GM19025 (cell line): ENCODE results near the gene ZDHHC14.

Experiments used
- ATAC-seq: cut with Tn5 transposase; IDR thresholded peaks from one replicate; pipeline ENCODE4 v1.9.1; 2021; ENCODE audit warnings: mild to moderate bottlenecking, low read depth, moderate library complexity; ENCODE audit not compliant: unreplicated experiment

Gene ZDHHC14

DNA sequence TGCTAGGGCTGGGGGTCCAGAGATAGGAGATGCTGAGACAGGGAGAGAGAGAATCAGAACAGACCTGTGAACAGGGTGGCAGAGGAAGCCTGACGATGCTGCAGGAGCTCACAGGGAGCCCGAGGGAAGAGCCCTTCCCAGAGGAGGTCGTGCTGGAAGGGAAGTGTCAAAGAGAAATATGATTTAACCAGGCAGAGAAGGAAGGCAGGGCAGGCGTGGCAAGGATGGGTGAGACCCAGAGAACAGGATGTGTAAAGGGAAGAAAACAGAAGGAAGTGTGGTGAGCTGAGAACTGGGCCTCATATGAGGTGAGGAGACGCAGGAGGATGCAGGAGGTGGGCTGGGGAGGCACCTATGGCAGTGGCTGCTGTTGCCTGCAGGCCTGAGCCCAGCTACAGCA lies 105.6 kb downstream of the ZDHHC14 start:
- ATAC-seq, result no peak

DNA sequence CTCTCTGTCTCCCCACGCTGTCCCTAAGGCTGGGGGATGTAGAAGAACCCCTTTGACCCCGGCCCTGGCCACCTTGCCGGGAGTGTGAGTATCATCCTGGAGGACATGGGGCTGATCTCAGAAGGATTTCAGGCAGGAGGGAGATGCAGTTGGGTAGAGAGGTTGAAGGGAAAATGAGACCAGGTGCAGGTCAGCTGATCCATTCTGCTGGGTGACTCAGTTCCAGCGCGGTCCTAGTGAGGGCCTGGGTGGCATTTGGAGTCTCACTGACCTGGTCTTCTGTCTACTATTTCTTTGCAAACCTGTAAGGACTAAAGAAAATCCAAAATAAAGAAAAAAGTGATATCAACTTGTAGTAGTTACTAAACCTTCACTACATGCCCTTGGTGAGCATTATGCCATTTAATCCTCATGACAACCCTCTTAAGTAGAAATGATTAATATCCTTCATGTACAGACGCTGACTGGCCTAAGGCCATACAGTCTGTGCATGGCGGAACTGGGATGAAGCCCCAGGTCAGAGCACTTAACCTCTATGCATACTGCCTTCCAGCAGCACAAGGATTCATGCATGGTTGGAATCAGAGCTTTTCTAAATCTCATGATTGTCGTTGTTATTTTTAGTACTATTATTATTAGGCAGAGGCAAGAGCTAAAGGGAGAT lies 106.3 kb downstream of the ZDHHC14 start:
- no peak for ATAC-seq

DNA sequence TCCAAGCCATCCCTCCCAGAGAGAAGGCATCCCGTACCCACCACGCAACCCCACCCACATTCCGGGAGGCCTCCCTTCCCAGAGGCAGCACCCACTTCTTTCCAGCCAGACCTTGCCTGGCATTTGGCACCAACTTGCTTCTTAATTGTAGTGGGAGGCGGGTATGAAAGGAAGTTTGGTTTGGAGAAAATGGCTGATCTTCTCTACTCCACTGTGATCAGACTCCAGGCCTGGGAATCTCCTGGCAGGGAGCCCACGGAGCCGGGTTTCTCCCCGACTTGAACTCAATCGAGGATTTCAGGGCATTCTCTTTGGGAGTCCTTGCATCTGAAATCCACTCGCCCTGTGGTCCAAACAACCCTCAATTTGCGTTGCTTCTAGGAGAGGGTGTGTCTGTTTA lies 107.1 kb downstream of the ZDHHC14 start:
- no peak for ATAC-seq

DNA sequence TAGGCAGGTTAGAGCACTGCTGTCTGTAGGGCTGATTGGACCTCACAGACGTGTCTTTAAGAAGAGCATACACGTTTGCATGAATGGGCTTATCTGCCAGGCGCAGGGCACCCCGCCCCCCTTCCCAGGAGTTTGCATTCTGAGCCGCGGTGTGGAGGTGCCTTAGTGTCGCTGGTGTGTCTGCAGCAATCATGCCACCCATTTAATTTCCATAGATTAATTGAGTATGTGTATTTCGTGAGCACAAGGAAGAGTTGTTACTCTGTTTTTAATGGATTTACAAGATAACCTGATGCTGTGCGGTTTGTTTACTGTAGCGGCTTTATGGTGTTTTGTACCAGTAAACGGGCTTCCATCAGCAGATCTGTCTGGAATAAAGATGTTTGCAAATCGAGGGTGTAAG lies 107.7 kb downstream of the ZDHHC14 start:
- ATAC-seq, result no peak

DNA sequence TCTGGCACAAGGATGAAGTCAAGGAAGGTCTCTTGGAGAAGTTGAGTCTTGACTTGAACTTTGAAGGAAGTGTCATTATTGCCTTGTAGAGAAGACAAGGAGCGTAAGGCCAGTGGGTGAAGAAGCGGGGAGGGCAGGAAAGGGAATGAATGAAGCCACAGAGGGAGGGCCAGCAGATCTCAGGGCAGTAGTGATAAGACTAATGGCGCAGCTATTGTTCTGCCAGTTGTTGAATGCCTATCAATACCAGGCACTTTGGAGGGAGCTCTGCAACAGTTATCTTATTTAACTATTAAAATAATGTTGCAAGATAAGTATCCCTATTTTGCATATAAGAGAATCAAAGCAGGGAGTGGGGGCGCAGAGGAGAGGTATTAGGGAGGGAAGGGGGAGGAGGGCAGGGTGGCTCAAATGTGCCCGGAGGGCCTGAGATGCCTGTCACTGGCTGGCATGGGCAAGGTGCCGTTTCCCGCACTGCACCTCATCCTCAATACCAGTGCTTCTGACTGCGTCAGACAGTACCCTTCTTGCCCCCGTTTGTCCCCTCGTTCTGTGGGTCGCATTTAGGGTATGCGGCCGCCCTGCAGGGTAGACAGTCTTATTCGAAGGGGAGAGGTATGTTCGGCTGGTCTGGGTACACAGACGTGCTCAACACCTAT lies 109.8 kb downstream of the ZDHHC14 start:
- ATAC-seq, result no peak

DNA sequence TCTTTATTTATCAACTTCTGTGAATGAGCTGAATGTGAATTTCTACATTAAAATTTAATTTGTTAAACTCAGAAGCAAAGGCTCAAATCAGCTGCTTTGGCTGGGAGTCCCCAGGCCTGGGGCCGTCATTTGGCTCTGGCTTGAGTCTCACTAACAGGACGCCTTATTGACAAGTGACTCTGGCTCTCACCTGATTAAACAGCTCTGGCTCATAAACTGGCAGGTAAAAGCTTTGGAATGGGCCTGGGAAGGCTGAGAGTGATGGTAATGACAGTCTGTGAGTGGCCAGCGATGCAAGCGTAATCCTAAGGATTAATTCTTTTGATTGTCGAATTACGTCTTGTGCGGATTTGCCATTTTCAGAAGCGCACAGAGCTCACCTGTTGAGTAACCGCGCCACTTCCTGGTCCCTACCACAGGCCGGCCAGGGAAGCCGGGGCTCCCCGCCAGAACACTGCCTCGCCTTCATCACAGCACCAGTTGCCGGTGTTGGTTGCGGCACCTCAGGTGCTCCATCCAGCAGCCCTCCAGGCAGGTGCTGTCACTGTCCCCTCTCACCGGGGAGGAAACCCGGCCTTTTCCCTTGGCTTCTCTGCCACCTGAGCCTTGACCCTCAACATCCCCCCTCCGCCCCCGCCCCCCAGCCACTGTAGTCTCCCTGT lies 110.7 kb downstream of the ZDHHC14 start:
- ATAC-seq, result no peak

DNA sequence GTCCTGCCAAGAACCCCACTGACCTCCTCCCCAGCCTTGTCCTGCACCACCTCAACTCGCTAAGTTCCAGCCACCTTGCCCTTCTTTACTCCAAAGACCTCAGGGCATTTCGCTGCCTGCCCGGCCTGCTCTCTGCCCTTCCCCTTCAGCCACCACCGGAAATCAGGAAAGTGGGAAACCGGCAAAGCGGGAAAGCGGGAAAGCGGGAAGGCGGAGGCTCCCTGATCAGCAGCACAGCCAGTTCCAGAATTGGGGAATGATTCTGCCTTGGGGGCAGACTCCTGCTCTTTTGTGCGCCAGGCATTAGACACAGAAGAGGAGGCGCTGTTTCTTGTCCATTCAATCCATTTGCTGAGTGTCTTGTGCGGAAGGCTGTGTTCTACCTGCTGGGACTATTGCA lies 111.3 kb downstream of the ZDHHC14 start:
- ATAC-seq, result no peak

DNA sequence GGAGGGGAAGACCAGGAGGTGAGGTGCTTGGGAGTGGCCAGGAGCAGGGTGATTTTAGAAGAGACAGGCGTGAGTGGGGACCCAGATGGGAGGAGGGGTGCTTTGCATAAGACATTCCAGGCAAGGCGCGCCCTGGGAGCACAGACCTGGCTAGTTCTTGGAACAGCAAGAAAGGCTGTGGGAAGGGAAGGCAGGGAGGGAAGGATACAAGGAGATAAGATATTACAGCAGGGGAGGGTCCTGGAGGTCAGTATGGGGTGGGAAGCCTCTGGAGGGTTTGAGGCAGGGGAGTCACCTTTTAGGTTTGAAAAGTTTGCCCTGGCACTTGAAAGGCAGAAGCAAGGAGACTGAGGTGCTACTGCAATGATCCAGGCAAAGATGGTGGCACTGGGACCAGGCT lies 111.8 kb downstream of the ZDHHC14 start:
- no peak for ATAC-seq

DNA sequence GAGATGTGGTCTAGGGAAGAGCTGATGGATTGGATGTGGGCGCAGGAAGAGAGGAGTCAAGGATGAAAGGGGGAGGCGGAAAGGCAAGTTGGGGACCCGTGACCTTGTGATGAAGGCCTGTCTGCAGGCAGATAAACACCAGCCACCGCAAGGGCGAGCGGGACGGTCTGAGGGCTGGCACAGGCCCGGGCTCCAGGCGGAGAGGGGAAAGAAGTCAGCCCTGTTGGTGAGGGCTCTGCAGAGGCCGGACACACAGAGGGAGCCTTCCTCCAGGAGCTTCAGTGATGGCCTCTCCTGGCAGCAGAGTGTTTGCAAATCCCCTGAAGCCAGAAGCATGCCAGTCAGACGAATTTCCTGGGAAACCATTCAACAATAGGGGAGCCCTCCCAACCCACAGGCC lies 112.2 kb downstream of the ZDHHC14 start:
- no peak for ATAC-seq

DNA sequence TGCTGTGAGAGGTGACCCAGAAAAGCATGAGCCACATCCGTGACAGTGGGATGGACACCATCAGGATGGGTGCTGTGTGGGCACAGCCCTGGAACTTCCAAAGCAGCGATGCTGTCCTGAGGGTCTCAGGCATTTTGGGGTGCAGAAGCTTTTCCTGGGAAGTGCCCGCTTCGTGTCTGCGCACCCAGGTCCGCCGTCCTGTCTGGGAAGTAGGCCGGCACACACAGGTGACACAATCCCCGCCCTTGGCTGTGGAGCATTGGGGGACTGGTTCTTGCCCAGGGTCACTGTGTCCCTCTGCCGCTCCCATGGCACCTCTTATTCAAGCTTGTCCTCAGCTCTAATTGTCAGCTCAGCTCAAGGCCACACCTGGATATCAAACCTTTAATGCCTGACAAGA lies 112.6 kb downstream of the ZDHHC14 start:
- no peak for ATAC-seq

DNA sequence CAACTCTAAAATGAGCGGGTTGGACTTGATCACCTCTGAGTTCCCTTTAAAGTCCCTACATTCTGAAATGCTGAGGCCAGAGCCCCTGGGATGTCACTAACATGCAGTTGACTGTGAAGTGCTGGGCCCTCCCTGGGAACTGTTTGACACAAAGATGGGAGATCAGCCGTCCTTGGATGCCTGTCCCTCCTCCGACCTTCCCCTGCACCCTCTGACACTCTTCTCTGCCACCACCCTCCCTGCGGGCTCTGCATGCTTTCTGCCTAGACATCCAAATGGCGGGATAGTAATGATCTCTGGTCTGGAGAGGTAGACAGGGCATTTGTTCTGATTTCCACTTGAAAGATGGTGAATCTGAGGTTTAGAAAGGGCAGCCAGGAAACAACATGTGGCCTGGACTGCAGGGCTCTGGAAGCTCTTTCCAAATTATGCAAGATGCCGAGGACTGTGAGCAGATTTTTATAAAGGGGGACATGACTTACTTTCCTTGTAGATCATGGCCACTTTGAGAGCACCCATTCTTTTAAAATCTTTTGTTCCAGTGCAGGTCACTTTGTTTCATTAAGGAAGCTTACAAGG lies 113.2 kb downstream of the ZDHHC14 start:
- no peak for ATAC-seq

DNA sequence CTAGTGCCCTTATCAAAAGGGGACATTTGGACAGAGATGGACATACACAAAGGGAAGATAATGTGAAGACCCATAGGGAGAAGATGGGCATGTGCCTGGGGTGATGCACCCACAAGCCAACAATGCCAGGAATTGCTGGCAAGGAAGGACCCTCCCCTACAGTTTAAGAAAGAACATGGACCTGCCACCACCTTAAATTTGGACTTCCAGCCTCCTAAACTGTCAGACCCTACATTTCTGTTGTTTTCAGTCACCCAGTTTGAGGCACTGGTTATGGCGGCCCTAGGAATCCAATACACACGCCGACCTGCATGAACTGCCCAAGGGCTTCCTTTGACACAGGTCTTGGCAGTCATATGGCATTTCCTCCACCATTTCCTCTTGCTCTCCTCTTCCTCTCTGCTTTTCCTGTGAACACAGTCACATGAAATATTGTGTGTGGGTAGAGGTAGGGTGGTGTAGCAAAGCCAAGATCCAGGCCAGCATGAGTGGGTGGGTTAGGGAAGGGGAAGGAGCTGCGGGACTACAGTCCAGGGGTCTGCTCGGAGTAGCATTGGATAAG lies 115.6 kb downstream of the ZDHHC14 start:
- no peak for ATAC-seq

DNA sequence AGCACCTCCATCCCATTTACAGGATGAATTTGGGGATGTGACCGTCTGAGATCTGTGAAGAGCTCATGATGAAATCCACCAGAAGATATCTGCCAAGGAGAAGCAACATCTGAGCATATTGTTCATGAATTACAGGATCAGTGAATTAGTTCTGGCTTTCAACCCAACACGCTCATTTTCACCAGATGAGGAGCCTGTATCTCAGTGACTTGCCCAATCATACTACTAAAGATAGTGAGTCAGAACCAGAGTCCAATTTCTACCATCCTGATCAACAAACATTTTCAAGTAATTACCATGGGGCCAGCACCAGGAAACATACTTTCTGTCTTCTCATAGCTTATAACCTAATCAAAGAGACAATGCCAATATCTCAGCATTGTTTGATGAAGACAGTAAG lies 116.6 kb downstream of the ZDHHC14 start:
- no peak for ATAC-seq

DNA sequence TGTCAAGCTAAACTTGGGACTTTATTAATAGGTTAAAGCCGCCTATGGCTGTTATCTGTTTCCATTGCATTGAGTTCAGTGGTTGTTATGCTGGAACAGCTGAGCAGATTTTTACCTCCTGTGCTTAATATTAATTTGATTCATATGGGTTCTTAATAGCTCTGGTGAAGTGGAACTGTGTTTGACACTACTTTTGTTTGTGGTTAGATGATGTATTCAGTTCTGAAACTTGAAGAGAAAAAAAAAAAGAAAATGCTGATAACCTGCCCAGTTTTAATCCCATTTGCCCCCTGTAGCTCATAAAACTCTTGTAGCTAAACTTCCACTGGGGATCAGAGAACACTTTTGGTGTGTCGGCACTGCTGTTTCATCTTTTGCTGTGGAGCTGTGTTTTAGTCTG lies 117.8 kb downstream of the ZDHHC14 start:
- ATAC-seq, result no peak

DNA sequence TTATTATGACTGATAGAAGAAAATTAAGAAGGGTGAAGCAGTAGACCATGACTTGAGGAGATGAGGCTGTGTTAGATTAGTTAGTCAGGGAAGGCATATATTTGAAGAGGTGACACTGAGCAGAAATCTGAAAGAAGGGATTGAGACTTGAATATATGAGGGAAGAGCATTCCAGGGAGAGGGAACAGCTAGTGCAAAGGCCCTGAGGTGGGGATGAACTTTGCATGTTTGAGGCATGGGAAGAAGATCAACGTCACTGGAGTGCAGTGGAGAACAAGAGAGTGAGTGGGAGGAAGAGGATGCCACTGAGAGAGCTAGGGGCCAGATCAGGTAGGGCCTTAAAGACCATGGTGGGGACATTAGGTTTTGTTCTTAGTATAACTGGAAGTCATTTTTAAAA lies 119.0 kb downstream of the ZDHHC14 start:
- no peak for ATAC-seq

DNA sequence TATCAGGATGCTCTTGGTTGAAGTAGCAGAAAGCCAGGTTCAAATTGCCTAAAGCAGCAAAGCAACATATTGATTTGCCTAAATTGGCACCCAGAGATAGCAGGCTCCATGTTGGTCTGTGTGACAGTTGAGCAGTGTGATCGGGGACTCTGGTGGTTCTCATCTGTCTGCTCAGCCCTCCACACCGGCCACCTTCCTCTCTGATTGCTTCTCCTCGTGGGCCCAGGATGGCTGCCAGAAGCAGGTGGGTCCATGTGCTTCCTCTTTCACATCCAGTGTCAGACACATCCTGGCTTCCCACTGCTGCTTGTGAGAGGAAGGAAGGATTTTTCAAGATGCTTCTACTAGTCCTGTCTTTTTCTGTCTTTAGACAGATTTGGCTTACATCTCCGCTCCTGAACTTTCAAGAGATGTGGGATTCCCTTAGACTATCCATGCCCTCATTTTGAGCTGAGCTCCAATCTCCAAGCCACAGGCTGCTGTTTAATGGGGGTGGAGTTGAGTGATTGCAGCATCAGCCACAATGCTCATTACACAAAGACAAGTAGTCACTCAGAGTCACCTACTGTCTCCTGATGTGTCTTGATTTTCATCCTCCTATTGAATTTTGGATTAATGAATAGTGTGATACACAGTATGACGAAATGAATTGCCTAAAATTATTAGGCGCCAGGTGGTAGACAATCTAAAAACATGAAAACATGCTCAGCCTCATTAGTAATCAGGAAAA lies 122.2 kb downstream of the ZDHHC14 start:
- no peak for ATAC-seq

DNA sequence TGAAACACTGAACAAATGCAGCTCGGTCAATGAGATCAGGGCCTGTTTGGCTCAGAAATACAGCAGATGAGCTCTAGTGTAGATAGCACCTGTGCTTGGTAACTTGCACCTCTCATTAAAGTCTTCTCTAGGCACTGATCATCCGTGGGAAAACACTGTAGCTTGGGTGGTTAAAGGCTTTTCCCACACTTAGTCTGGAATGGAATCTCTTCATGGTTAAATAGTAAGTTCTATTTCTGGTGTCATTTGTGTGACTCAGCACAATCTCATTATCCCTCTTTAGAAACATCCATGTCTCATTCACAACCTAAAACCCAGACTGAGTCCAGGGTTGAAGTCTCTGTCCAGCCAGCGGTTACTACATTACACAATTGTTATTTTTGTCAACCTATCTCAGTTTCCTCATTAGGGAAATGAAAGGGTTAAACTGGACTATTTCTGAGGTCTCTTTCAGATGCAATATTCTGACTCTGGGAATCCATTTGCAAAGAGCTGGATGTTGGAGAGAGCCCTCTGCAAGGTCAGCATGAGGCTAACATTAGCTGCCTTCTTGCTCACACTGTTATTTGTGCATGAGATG lies 125.0 kb downstream of the ZDHHC14 start:
- no peak for ATAC-seq

DNA sequence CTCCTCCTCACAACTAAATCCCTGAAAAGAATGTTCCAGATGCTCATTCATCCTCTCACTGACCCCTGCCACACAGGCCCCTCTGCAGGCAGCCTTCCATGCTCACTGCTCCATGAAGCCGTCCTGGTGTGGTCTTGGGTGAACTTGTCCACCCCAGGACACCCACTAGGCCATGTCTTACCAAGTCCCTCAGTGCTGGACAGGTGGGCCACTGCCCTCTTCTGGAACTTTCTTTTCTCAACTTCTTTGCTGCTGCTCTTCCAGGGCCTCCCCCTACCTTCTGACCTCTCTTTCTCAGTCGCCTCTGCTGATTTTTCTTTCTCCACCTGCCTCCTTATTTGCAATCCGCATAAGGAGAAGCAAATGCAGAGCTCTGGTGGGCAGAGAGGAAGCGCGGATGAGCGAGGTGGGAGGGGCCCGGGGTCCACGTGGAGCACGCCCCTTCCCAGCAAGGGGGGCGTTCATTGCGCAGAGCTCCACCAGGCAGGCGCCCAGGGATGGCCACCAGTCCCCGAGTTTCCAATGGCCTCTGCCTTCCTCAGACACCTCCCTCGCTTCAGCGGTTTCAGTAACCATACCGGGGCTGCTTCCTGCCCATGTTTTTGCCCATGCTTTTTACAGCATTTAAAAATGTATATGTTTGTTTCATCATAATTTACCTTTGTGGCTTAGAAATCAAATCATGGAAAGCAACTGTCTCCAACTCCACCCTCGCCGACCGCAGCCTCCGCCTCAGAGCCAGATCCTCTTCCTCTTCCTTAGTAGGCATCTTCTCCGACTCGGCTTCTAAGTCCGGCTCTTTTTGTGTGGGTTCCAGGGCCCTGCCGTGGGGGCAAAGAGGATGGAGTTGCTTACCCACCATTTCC lies 129.6 kb downstream of the ZDHHC14 start:
- ATAC-seq, result no peak

DNA sequence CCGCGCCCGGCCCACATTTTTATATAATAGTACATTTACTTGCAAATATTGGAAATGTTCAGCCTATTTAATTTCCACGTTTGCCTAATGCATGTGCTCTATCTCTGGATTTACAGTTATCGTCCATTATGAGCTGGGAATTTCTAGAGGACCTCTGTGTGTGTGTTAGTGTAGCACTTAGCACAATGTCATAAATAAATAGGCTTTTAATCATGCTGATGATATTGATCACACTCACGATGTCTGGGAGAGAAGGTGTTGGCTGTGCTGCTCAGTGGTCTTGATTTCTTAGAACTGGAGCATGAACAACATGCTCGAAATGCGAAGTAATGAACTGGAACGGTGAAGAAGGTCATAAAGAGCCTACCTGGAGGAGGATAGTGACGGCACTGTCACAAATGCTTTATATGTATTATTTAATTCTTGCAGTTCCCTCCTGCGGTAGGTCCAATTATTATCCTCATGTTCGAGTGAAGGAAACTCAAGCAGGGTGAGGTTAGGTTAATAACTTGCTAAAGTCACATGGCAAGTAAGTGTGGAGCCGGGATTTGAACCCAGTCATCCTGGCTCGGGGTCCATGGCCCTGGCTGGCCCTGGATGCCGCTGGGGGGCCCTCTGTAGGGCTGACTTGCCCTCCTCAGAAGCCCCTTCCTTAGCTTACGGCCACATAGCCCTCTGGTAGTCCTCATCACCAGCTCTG lies 130.8 kb downstream of the ZDHHC14 start:
- no peak for ATAC-seq
